GM18951 (cell line): Measurements from ENCODE around the gene TMEM255B.

Experiments used
- POLR2A ChIP-seq: IDR thresholded peaks from 4 replicates; pipeline ENCODE4 v1.6.1; 2011; ENCODE audit warnings: mild to moderate bottlenecking; ENCODE audit not compliant: insufficient read length, insufficient read depth; ENCODE audit errors: extremely low read depth
- in situ Hi-C: fragments of 300-500 bp; cut with MboI; formaldehyde crosslinking; loops from one replicate; pipeline ENCODE4 v1.12.0; 2022; ENCODE audit warnings: low sequenced_read_pairs, mixed read lengths, inconsistent platforms; ENCODE audit not compliant: unreplicated experiment

Gene TMEM255B

DNA sequence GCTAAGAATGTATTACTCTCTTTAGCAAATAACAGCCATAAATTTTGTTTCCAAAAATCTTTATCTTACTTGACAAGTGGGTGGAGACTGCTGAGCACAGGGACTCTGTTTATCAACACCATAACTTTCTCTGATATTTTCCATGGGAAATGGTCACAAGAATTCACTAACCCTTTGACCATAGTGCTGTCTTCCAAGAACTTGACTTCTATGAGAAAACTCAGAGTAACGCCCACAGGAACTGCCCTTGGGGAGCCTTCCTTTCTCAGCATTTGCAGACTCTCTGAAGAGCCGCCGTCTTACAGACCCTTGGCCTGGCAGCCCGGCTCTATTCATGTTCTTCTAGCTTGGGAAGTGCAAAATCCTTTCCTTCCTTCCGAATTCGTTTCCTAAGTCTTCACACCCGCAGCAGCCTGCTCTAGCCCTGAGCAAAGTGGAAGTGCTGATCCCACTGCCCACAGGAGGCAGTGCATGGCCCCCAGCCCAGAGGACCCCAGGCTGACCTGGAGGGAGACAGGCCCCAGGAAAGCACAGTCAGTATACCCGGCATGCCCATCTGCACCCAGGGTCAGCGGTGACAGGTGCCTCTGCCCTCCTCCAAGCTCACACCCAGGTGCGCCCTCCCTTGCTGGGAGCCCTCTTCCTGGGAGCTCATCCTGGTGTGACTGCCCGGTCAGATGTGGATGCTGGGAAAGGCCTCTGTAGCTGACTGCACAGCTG is 94.7 kb downstream of the TMEM255B start:
- no peak for TF ChIP-seq POLR2A
- in situ Hi-C loops, result no loop called here

DNA sequence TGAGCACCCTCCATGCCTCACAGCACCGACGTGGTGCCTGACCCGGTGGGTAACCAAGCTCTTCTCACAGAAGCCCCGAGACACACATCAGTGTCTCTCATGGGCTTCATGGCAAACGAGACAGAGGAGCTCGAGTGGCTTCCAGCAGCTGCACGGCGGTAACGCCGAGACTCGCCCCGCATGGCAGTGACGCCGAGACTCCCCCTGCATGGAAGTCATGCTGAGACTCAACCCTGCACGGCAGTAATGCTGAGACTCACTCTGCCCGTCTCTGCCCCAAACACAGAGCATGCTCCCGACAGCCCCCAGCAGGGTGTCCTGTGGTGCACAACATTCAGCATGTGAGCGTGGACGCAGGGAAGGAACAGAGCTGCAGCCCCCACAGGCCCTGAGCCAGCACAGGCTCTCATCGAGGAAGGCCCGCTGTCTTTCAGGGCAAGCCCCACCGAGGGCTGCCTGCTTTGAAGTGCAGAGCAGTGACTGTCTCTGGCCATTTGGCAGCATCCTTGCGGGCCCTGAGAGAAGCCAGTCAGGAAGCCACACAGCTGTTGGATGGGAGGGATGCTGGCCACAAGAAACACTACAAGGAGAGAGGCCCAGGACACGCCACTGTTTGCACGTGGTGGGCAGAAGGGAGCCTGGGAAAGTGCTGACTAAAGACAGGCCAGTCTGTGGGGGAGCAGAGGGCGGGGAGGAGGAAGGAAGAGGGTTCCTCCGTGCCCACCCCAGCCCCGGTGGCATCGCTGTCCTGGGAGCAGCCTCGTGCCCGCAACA is 95.4 kb downstream of the TMEM255B start:
- in situ Hi-C loops, result no loop called here
- no peak for TF ChIP-seq POLR2A

DNA sequence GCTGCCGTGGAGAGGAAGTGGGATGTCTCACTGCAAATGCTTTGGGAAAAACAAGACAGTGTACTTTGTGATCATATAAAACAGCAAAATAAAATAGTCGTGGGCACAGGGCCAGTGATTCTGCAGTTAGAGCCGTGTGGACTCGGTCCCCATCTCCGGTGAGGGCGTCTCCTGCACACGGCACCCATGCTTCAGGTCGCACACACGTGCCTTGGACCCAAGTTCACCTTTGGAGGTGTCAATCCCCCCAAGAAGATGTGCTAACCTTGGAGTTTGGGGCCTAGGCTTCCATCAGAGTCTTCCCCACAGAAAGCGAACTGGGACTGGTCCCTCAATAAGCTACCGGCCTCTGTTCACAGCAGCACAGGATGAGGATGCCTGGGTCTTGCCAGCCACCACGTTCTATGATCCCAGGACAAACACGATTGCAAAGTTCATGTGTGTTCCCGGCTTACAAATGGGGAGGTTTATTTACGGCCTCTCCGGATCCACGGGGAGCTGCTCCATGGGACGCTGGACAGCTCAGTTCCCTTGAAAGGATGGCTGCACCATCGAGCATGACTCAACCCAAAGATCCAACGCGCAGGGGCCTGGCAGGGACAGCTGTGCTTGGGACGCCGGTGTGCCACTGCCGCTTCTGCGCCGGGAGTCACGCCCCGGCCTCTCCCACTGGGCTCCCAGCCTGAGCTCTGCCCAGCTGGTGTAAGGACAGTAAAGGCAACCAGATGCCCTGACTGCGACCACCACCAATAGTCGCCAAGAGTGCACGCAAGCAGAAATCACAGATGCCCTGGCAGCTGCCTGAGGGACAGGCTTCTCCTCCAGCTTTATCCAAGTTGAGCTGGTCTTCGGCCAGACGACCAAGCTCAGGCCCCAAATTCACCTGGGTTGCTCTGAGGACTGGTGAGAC is 96.2 kb downstream of the TMEM255B start:
- no peak for TF ChIP-seq POLR2A
- in situ Hi-C loops, result no loop called here

DNA sequence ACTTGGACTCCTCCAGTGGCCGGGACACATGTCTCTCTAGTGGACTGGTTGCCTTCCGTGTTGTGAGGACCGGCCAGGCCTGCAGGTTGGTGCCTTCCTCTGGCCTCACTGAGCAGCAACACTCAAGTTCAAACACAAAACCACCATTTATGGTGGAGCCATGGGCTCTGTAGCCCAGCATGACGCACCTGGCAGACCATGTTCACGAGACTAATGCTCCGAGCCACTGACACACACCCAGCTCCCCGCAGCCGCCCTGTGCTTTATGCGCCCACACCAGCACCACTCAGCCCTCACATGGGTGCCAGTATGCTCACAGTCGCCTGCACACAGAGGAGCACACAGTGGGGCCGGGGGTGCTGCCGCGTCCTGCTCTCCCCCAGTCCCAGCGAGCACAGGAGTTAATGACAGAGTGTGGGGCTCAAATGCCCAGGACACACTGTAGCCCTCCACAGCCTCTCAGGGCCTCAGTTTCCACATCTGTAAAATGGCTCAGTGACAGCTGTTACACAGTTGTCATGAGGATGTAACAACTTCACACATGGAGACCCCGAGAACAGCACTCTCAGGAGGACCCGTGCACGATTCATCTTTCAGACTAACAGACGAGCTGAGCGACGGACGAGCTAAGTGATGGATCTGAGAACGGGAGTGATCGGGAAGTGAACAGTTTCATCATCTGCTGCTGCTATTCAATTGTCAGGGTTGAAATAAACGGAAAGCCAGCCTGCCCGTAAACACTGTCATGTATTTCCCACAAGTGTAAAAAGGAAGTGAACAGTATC is 97.1 kb downstream of the TMEM255B start:
- TF ChIP-seq POLR2A, result no peak

DNA sequence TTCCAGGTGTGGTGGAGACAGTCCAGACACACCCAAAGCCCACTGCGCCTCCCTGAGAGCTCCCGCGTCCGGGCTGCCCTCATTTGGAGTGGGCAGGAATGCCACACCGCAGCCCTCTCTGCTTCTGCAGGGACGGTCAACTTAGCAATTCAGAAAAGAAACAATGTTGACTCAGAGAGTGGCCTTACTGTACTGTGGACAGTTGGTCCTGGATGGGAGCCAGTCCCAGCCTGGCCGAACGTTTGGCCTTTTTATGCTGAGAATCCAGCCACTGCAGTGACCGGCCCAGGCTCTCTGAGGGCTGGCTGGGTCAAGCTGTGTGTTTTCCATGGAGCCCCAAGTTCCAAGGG is 97.7 kb downstream of the TMEM255B start:
- TF ChIP-seq POLR2A, result no peak
- in situ Hi-C loops, result no loop called here

More for the DNA sequence above, 97.1 kb downstream of the TMEM255B start:
- in situ Hi-C loops, result no loop called here

DNA sequence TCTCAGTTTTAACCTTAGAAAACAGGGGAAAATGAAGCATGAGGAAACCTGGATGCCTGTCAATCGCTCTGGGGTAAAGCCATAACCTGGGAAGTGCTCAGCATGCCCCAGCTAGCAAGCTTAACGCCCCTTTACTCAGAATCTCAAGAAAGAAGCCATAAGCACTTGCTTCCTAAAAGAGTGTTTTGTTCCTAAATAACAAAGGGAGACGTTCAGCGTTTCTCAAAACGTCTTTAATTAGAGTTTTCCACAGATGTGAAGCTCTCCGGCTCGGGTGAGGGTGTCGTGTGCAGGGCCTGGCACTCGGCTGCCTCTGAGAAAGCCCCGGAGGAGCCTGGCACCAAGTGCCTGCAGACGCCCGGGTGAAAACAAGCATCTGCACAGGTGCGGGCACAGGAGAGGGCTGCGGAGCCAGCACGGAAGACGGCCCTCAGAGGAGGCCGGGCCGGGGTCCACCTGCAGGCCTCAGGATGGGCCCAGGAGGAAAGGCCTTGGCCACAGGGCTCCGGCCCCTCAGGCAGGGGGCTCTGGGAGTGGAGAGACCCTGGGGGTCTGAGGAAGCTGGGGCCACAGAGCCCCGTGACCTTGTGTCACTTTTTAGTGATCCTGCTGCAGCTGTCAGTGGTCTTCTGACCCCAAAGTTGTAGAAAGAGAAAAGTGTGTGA is 98.6 kb downstream of the TMEM255B start:
- TF ChIP-seq POLR2A, result no peak
- in situ Hi-C loops, result no loop called here

DNA sequence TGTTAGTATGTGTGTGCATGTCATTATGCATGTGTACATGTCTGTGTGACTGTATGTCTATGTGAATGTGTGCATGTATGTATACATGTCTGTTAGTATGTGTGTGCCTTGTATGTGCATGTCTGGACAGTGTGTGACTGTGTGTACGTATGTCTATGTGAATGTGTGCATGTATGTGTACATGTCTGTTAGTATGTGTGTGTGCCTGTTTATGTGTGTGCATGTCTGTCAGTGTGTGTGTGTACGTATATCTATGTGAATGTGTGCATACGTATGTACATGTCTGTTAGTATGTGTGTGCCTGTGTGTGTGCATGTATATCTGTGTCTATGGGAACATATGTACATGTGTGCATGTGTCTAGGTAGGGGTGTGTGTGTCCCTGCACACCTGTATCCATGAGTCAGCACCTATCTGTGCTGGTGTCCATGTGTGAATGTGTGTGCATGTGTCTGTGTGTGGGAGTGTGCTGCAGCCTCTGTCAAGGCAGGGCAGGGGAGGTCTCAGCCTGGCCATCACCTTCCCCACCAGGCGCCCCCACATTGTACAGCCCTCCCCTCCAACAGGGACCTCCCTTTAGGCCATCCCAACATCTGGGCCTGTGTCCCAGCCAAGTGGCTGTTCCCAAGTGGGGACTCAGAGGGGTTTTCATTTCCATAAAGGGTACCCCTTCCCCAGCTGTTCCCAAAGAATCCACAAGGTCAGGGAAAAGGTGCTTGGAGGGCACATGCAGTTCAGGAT is 100.5 kb downstream of the TMEM255B start:
- TF ChIP-seq POLR2A, result no peak
- in situ Hi-C loops, result no loop called here

DNA sequence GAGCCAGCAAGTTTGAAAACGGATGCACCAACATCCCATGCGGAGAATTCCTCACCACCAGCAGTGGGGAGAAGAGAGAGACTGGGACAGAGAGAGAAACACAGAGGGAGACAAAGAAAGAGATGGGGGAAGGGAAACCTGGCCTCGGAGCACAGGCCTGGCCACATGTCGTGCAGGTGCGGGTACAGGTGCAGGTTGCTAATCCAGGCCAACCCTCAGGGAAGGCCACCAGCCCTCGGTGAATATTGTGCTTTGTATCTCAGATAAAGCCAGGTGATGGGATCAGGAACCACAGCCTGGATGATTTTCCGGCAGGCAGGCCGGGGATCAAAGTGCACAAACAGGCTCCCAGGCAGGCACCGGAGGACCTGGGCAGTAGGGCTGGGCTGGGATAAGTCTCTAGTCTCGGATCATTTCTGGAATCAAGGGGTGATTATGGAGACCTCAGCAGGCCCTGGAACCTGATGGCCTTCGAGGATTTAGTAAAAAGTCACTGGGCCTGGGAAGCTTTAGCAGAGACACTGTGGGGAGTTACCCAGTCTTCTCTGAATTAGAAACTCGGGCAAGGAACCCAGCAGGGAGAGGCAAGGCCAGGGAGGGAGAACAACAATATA is 101.1 kb downstream of the TMEM255B start:
- no peak for TF ChIP-seq POLR2A
- in situ Hi-C loops, result no loop called here

DNA sequence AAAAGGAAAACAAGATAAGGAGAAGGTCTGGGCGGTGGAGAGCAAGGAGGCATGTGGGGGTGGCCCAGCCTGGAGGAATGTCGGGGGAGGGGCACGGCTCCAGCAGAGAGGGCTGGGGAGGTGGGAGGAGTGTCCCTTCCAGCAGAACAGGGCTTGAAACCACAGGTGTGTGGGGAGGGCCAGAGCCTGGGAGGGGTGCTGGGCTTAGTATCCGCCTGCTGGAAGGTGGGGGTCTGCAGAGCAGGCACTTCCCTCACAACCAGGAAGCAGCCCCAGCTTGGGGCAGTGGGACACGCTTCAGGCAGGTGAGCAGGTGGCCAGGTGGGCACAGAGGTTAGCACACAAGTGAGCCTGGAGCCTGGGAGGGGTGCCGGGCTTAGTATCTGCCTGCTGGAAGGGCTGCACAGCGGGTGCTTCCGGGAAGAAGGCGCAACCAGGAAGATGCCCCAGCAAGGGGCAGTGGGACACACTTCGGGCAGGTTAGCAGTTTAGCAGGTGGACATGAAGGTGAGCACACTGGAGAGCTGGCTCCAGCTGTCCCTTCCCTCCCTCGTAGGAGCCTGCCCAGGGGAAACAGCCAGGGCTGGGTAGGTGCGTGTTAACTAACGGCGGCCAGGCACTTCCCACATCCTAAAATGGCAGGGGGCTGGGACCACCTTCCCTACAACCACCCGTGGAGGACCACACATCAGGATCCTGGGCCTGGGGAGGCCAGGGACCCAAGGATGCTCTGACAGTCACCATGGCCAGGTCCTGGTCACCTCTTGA is 101.8 kb downstream of the TMEM255B start:
- TF ChIP-seq POLR2A, result no peak
- in situ Hi-C loops, result no loop called here

DNA sequence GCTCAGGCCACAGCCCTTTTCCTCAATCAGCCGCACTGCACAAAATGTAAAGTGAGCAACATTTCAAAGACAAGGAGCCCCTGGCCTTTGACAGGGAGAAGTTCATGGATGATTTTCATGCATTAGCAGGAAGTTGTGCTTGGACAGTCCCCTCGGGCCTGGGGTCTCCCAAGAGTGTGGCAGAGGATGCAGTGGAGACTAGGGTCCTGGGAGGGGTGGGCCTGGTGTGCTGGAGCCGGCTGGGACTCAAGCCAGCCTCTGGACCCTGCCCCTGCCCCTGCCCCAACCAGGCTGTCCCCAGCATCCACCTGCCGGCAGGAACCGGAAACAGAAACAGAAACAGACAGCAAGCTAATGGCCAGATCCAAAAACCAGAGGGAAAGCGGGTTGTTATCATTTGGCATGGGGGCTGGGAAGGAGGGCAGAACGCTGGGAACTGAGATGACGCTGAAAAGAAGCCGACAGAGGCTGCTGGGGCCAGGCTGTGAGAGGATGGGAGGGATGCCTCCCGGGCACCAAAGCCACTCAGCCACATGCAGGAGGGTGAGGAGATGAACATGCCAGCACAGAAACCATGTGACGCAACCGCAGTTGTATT is 102.5 kb downstream of the TMEM255B start:
- in situ Hi-C loops, result no loop called here
- TF ChIP-seq POLR2A, result no peak

DNA sequence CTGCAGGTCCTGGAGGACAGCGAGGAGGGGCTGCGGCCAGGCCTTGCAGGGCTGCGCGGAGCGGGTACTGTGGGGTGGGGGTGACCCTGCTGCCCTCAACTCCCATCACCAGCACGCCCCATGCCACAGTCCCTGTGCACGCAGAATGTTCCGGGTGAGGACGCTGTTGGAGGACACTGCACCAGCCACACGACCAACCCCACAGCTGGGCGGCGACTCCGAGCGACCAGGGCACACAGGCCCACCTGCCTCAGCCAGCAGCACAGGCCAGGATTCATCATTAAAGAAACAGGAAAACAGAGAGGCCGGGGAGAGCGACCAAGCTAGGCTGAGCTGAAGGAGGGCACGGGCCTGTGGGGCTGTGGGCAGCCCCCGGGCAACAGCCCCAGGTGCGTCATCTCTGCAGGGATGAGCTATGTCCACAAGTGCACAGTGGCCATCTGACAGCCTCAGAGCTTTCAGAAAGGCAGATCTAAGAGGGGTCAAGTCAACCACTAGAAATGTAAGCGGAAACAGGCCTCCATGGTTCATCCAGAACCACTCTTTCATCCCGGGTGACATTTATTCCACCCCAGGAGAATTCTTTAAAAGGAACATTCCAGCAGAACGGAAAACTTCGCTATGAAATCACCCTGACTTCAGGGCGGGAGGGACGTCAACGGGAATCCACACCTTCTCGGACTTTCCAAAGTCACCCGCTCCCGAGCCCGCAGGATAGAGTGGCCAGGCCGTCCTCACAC is 103.3 kb downstream of the TMEM255B start:
- TF ChIP-seq POLR2A, result no peak
- in situ Hi-C loops, result no loop called here
